ENCODE measurements around the gene HARBI1. TPM values are rescaled to one million over a fixed set of nuclear protein-coding genes. Genes with fewer than 3 reads are reported as not detected.

Gene HARBI1
- polyA plus RNA-seq, 1 donor from 2014 or later, result 9.5 TPM

- no peak overlapping the region for H3K27ac ChIP-seq (ENCODE audit: low read length)
- no peak overlapping the region for H3K9ac ChIP-seq (ENCODE audit: low read length)
- no peaks in the 10 kb centered on the region for H3F3A ChIP-seq (ENCODE audit: insufficient read depth, low read length, poor library complexity, severe bottlenecking)
- H3K9me2 ChIP-seq (ENCODE audit: insufficient read depth, low read length), result no peaks in the 10 kb centered on the region
- H2AFZ ChIP-seq (ENCODE audit: low read depth, low read length), result no peak overlapping the region
- H3K4me2 ChIP-seq (ENCODE audit: low read length), result no peak overlapping the region
- no peaks in the 10 kb centered on the region for H3K9me3 ChIP-seq (ENCODE audit: low read length)
- no peaks in the 10 kb centered on the region for H3K36me3 ChIP-seq (ENCODE audit: insufficient read depth, low read length)
- no peaks in the 10 kb centered on the region for H3K27me3 ChIP-seq (ENCODE audit: insufficient read depth, low read depth, low read length)
- no peak overlapping the region for H3K4me3 ChIP-seq (ENCODE audit: low read length)
- H4K20me1 ChIP-seq (ENCODE audit: insufficient read depth), result no peaks in the 10 kb centered on the region
- H3K79me2 ChIP-seq (replicated peaks; ENCODE audit: insufficient read depth, low read length), result peaks cover 21% of the 10 kb centered on the region
- TF ChIP-seq SMC3 (conservative IDR thresholded peaks at IDR 0.05; ENCODE audit: poor library complexity) (no peak), CTCF (IDR thresholded peaks at IDR 0.05; ENCODE audit: poor library complexity, severe bottlenecking) (no peak), TAF1 (IDR thresholded peaks at IDR 0.05; ENCODE audit: low read depth) (no peak), POLR2AphosphoS5 (IDR thresholded peaks at IDR 0.05) (no peak), RAD21 (conservative IDR thresholded peaks at IDR 0.05) (no peak), REST (IDR thresholded peaks at IDR 0.05; ENCODE audit: borderline replicate concordance) (no peak), EZH2 (IDR thresholded peaks at IDR 0.05; ENCODE audit: borderline replicate concordance, insufficient read depth, low read length, poor library complexity, severe bottlenecking) (no peak), EP300 (conservative IDR thresholded peaks at IDR 0.05; ENCODE audit: poor library complexity, severe bottlenecking) (no peak), MXI1 (conservative IDR thresholded peaks at IDR 0.05; ENCODE audit: poor library complexity, severe bottlenecking) (no peak)
These were observed 52.6 kb downstream of the HARBI1 start for GRCh38 chr11:46564459-46564858.

GRCh38 chr11:46562527-46562926 is 54.5 kb downstream of the HARBI1 start:
- Histone ChIP-seq H3K9ac (ENCODE audit: low read length) (no peak overlapping the region), H3K4me3 (ENCODE audit: low read length) (no peak overlapping the region), H3F3A (ENCODE audit: insufficient read depth, low read length, poor library complexity, severe bottlenecking) (no peaks in the 10 kb centered on the region), H3K4me2 (ENCODE audit: low read length) (no peak overlapping the region), H3K36me3 (ENCODE audit: insufficient read depth, low read length) (no peaks in the 10 kb centered on the region), H3K27me3 (ENCODE audit: insufficient read depth, low read depth, low read length) (no peaks in the 10 kb centered on the region), H4K20me1 (ENCODE audit: insufficient read depth) (no peaks in the 10 kb centered on the region), H3K27ac (ENCODE audit: low read length) (no peak overlapping the region), H3K9me3 (ENCODE audit: low read length) (no peaks in the 10 kb centered on the region), H2AFZ (ENCODE audit: low read depth, low read length) (no peak overlapping the region), H3K79me2 (replicated peaks; ENCODE audit: insufficient read depth, low read length) (peaks cover 28% of the 10 kb centered on the region), H3K9me2 (ENCODE audit: insufficient read depth, low read length) (no peaks in the 10 kb centered on the region)
- TF ChIP-seq RAD21 (conservative IDR thresholded peaks at IDR 0.05), result no peak
- TF ChIP-seq REST (IDR thresholded peaks at IDR 0.05; ENCODE audit: borderline replicate concordance), result no peak
- no peak for TF ChIP-seq POLR2AphosphoS5 (IDR thresholded peaks at IDR 0.05)
- no peak for TF ChIP-seq EZH2 (IDR thresholded peaks at IDR 0.05; ENCODE audit: borderline replicate concordance, insufficient read depth, low read length, poor library complexity, severe bottlenecking)
- no peak for TF ChIP-seq MXI1 (conservative IDR thresholded peaks at IDR 0.05; ENCODE audit: poor library complexity, severe bottlenecking)
- no peak for TF ChIP-seq TAF1 (IDR thresholded peaks at IDR 0.05; ENCODE audit: low read depth)
- TF ChIP-seq SMC3 (conservative IDR thresholded peaks at IDR 0.05; ENCODE audit: poor library complexity), result no peak
- TF ChIP-seq CTCF (IDR thresholded peaks at IDR 0.05; ENCODE audit: poor library complexity, severe bottlenecking), result no peak
- no peak for TF ChIP-seq EP300 (conservative IDR thresholded peaks at IDR 0.05; ENCODE audit: poor library complexity, severe bottlenecking)
